ENCODE data around the gene TPRG1.

The TPRG1 gene

GRCh38 chr3:189363590-189364255, 192.0 kb downstream of the TPRG1 start:
- peaks cover 0 to 4% of the 10 kb centered on the region in 2 donors for H3K27me3 Mint-ChIP-seq
- H3K27ac Mint-ChIP-seq: no peak overlapping the region
- DNase-seq (no peak), ATAC-seq (replicated peaks) (no peak)
- no peak overlapping the region for H3K4me3 Mint-ChIP-seq
- no peaks in the 10 kb centered on the region for H3K36me3 Mint-ChIP-seq
- no peaks in the 10 kb centered on the region for H3K9me3 Mint-ChIP-seq
- H3K4me1 Mint-ChIP-seq: no peaks in the 10 kb centered on the region

- H3K36me3 Mint-ChIP-seq: no peaks in the 10 kb centered on the region
- H3K9me3 Mint-ChIP-seq: no peaks in the 10 kb centered on the region
- no peaks in the 10 kb centered on the region for H3K4me1 Mint-ChIP-seq
- H3K4me3 Mint-ChIP-seq: no peak overlapping the region
- H3K27ac Mint-ChIP-seq: no peak overlapping the region
- peaks cover 0 to 4% of the 10 kb centered on the region in 2 donors for H3K27me3 Mint-ChIP-seq
- no peak for DNase-seq
- ATAC-seq (replicated peaks): no peak
Observed at GRCh38 chr3:189365609-189366564, 194.1 kb downstream of the TPRG1 start.

- DNase-seq: no peak
- H3K27ac Mint-ChIP-seq: no peak overlapping the region
- H3K4me1 Mint-ChIP-seq: no peaks in the 10 kb centered on the region
- no peaks in the 10 kb centered on the region for H3K36me3 Mint-ChIP-seq
- H3K9me3 Mint-ChIP-seq: no peaks in the 10 kb centered on the region
- no peak overlapping the region for H3K4me3 Mint-ChIP-seq
- ATAC-seq (replicated peaks): no peak
- H3K27me3 Mint-ChIP-seq: no peaks in the 10 kb centered on the region
Observed at GRCh38 chr3:189368384-189368783, 196.6 kb downstream of the TPRG1 start.

GRCh38 chr3:189369636-189370035, 197.9 kb downstream of the TPRG1 start:
- Mint-ChIP-seq H3K4me3 (no peak overlapping the region), H3K27me3 (no peaks in the 10 kb centered on the region), H3K9me3 (no peaks in the 10 kb centered on the region), H3K36me3 (no peaks in the 10 kb centered on the region), H3K4me1 (no peaks in the 10 kb centered on the region), H3K27ac (no peak overlapping the region)
- no peak for DNase-seq
- no peak for ATAC-seq (replicated peaks)

- H3K4me3 Mint-ChIP-seq: no peak overlapping the region
- no peak for ATAC-seq (replicated peaks)
- no peaks in the 10 kb centered on the region for H3K36me3 Mint-ChIP-seq
- no peak overlapping the region for H3K27ac Mint-ChIP-seq
- no peaks in the 10 kb centered on the region for H3K9me3 Mint-ChIP-seq
- no peaks in the 10 kb centered on the region for H3K27me3 Mint-ChIP-seq
- DNase-seq: no peak
- no peaks in the 10 kb centered on the region for H3K4me1 Mint-ChIP-seq
Observed at GRCh38 chr3:189372243-189372642, 200.5 kb downstream of the TPRG1 start.
